HG02852 (cell line): ENCODE data around the gene SON.
"Not testable (repeated sequence)": the region's sequence is repeated elsewhere in the genome, so short reads cannot be mapped to it uniquely, and the experiment has no call there.

ENCODE experiments used
- ATAC-seq: cut with Tn5 transposase; IDR thresholded peaks from one replicate; pipeline ENCODE4 v1.9.1; 2021; ENCODE audit warnings: mild to moderate bottlenecking, moderate library complexity; ENCODE audit not compliant: unreplicated experiment

SON gene

DNA sequence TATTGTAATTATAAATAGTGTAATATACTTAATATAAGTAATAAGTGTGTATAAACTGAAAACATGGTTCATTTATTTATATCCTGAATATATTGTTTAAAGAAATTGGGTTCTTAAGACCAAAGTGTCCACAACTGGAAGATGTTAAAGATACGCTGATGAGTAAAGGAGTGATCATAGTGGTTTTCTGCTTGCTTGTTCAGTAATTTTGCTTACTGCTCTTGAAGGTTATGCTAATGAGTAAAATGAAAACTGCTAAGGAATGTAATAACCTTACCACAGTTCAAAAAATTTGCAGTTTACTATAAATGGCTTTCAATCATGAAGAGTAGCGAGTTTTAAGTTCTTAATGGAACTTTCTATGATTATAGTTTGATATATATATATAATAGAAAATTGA is 23.7 kb downstream of the SON start:
- ATAC-seq = no peak

GRCh38 chr21:33567914-33568313 is 25.1 kb downstream of the SON start:
- ATAC-seq = no peak

DNA sequence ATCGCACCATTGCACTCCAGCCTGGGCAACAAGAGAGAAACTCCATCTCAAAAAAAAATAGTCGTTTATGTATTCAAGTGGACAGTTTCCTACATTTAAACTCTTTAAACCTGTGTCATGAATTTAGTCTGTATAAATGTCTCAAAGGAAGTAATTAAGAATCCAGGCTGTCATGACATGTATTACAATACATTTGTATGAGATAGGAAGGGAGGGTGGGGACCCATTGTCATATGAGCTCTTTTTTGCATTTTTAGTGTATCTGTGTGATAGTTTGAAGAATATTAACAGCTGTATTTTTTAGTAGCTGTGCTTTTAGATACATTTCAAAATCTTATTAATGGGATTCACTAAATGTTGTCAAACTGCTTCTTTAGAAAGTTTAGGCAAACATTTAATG is 25.6 kb downstream of the SON start:
- ATAC-seq = no peak

DNA sequence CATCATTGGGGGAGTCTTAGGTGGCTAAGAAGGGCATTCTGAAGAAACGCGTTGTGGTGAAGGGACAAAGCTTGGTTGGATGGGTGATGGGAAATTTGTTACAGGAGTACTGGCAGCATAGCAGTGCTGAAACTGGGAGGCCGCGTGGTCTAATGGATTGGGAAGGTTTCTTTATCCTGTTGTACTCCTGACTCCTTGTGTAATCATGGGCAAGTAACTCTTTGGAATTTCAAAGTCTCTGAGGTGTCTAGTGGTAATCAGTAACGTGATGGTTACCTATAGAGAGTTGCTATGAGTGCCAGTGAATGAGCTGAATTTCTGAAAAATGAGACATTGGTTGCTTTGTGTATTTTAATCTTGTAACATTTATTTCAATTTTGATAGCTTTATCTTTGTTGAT is 27.2 kb downstream of the SON start:
- ATAC-seq = no peak

DNA sequence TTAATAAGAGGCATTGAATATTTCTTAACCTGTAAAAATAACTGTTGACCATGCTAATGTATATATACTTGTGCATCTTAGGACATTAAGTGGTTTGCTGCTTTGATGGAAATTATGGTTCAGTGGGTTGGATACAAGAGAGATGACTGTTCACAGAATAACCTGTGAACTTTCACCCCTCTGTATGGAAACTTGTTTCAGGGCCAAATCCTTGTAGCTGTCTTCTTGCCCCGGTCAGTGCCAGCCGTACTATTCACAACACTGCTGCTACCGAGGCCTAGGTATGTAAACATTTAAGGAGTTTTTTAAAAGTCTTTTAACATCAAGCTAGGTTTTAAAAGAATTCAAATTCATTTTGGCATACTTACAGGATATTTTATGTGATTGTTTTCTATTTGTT is 29.5 kb downstream of the SON start:
- ATAC-seq = no peak

DNA sequence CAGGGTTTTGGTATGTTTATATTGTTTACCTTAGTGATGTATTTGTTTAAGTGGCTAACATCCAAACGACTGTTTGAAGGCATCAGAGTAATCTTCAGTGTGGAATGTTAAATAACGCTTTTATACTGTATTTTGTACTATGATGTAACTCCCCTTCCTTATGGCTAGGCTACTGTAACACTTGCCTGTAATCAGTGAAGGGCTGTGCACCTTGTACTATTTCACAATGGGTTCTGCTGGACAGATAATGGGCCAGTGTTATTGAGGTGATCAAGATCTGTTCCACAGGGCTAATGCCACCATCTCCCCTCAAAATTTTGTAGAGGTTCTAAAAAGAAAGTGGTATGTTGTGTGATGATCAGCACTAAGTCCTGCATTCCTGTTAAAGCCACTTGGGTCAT is 33.9 kb downstream of the SON start:
- ATAC-seq = not testable (repeated sequence)

DNA sequence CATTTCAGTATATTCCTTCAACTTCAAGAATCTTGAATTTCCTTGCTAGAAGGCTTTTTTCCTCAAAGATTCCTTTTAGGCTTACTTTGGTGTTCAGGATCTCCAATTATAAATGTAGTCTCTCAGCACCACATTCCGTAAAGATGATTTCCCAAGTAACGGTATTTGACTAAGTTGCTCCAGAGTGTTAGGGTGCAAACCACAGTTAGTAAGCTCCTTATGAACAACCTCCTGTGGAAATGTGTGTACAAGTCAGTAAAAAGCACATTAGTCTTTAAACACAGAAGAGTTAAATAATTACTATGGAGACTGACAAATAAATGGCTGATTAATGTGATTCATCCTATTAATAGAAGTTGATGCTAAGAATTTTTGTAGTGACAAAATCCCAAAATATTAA is 35.4 kb downstream of the SON start:
- no peak for ATAC-seq

- no peak for ATAC-seq
These were observed 36.2 kb downstream of the SON start for GRCh38 chr21:33578959-33579542.

DNA sequence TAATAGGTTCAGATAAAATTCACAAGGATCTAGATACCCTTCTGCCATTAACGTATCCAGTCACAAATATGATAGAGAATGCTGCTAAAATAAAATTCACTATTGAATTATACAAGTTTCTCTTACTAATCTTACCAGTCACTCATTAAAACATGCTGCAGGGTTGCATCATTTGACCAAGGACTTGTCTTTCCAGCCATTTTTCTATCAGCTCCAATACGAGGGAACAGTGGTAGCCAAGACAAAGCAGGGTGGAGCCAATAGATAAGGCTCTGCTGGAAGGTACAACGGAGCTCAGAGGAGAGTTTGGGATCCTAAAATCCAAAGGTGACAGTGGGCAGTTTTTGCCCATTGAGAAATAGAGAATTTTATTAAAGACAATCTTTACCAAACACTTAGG is 41.6 kb downstream of the SON start:
- ATAC-seq = no peak

DNA sequence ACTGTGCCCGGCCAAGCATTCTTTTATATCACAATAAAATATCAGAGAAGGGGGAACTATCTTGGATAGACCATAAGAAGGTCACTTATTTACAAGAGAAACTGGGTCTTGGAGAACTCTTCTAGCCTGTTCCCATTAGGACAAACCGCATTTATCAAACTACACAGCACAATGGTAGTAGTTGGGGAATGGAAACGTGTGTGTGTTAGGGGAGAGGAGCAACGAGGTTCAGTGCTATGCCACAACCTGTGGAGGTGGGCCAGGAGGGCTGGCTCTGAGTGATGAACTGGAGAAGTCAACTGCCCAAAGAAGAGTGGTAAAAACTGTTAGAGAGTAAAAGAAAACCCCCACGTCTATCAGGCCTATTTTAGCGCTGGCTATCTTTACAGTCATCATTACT is 44.1 kb downstream of the SON start:
- no peak for ATAC-seq

GRCh38 chr21:33587792-33588484 is 45.1 kb downstream of the SON start:
- peak; percentile 31 for ATAC-seq

DNA sequence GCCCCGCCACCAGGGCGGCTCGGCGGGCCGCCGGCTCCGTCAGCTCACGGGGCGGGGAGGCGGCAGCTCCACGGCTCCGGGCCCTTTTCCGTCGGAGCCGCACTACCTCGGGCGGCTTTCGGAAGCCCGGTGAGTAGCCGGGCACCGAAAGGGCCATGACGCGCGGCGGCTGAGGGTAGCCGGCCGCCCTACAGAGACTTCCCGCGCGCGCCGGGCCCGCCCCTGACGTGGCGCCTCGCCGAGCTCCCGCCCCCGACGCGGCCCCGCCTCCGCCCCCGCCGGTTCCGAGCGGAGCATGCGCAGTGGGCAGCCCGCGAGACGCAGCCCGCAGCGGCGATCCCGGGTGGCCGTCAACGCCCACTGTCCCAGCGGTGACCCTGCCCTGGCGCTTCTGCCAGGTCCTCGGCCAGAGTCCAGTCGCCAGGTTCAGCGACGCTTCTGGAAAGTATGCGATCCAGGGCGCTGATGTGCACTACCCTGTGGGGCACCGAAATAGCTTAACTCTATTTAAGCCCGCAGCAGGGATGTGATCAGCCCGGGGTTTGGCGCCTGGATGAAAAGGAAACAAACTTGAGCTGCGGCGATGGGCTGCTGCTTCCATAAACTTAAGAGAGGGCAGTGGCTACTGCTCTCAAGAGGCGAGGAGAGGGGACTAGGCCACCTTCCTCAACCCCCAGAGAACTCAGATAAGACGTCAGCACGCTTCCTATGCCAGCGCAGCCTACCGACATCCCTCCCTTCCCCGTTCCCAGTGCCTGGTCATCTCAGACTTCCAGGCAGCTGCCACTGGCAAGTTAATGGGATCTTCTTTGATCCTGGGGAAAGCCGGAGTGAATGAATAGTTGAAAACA is 45.9 kb downstream of the SON start, which contains the start of gene DONSON:
DONSON (minus strand) TSS at position 200 of the 851 bp plus-strand sequence; CDS start at position 157, 43 bp downstream.
- ATAC-seq = peak; percentile 84

DNA sequence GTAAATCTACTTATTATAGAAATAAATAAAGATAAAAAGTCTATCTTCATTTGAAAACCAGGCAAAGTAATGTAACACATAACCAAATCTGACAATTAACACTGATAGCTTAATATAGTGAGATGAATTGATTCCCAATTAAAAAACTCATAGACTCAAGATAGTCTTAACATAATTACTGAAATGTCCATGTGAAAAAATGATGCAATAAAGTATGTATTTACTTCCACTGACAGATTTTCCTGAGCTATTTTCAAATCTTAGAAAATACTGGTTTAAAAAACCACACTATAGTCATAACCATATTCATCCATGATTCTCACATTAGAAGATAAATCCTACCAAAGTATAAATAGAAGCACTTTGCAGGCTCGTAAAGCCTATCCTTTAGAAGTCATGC is 55.2 kb downstream of the SON start:
- ATAC-seq = no peak

DNA sequence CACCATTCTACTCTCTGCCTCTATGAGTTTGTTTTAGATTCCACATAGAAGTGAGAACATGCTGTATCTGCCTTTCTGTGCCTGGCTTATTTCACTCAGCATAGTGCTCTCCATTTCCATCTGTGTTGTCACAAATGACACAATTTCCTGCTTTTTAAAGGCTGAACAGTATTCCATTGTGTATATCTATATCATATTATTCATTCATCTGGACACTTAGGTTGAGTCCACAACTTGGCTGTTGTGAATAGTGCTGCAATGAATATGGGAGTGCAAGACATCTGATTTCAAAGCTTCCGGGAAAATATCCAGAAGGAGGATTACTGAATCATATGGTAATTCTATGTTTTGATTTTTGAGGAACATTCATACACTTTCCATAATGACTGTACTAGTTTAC is 65.7 kb downstream of the SON start:
- no peak for ATAC-seq

DNA sequence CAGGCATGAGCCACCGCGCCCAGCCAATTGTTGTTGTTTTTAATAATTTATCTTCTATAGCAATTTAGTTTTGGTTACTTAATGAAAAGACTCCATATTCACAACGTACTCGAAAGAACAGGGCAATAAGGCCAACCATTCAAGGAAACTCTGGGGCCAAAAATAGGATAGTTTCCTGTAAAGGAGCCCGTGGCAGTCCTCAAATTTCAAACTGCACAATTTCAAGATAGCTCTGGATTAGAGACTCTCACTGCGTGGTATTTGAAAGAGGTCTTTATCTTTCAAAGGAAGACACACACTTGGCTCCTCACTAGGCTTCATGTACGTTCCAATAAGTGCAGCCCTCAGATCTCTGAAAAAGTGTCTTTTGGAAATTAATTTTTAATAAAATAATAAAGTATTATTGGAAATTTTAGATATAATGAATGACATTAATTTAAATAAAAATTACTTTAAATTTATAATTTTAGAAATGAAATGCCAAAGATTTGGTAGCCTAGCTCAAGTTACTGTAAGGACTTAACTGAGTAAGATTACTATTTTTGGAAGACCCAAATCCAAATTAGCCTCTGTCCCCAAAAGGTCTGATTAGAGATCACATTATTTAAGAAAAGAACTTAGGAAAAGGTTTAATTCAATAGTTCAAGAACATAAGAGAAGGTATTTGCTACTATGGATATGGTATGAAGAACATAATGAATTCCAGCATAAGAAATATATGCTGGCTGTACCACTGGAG is 68.3 kb downstream of the SON start:
- no peak for ATAC-seq

DNA sequence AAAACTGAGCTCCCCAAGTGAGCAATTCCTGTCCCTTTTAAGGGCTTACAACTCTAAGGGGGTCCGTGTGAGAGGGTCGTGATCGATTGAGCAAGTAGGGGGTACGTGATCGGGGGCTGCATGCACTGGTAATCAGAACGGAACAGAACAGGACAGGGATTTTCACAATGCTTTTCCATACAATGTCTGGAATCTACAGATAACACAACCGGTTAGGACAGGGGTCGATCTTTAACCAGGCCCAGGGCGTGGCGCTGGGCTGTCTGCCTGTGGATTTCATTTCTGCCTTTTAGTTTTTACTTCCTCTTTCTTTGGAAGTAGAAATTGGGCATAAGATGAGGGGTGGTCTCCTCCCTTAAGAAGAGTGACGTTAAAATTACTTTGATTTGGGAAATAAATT is 74.7 kb downstream of the SON start:
- ATAC-seq = not testable (repeated sequence)

DNA sequence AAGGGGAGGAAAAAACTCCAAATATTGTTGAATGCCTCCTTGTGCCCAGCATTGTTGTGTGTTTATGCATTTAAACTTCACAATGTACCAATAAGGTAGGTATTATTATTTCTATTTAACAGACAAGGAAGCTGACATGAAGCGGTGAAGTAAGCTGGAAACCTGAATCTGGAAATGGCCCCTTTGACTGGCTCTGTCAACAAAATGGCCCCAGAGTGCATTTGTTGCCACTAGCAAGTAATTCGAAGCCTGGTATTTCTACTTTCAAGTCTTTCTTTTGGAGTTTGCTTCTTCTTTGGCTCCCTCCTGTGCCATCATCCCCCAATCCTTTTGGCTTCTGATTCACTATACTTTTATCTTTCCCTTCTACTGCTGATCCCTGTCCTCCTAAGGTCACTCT is 75.6 kb downstream of the SON start:
- ATAC-seq = no peak

DNA sequence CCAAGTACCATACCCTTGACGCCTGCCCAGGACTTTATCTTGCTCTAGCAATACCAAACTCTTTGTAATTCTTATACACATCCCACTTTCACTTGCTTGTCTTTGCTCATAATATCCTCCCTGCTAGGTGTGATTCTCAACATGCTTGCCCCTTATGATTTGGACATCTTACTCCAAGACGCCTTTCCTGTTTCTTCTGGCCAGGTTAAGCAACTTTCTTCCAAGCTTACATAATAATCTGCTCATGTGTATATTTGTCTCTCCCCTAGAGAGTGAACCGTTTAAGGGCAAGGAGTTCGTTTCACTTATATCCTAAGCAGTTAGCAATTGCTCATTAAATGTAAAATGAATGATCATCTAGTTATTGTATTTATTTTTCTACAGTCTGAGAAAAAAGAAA is 76.9 kb downstream of the SON start:
- ATAC-seq = no peak

GRCh38 chr21:33622253-33622652 is 79.4 kb downstream of the SON start:
- no peak for ATAC-seq

DNA sequence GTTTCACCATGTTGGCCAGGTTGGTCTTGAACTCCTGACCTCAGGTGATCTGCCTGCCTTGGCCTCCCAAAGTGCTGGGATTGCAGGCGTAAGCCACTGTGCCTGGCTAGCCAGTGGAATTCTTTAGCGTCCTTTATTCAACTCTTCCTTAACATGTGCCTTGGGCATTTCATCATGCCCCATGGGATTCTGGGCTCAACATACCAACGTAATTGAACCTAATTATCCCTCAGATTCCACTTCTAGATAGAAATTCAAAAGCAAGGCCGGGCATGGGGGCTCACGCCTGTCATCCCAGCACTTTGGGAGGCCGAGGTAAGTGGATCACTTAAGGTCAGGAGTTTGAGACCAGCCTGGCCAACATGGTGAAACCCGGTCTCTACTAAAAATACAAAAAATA is 83.3 kb downstream of the SON start:
- ATAC-seq = not testable (repeated sequence)
